SJCRH30 (cell line): ENCODE data around the gene HTR3A. TPM values are rescaled to one million over a fixed set of nuclear protein-coding genes. Genes with fewer than 3 reads are reported as not detected.

Source experiments
- DNase-seq, 2 experiments: peaks; one replicate each; pipeline ENCODE4 v3.0.0-alpha.2; 2015 to 2020
- H3K27ac ChIP-seq: fragments of 250-450 bp; sonication (Bioruptor Pico); 2 replicates; pipeline ENCODE4 v1.5.1; 2020; ENCODE audit warnings: mild to moderate bottlenecking, moderate library complexity
- H3K27me3 ChIP-seq: fragments of 250-450 bp; sonication (Bioruptor Pico); 2 replicates; pipeline ENCODE4 v1.5.1; 2020; ENCODE audit warnings: mild to moderate bottlenecking, moderate library complexity
- H3K36me3 ChIP-seq: fragments of 250-450 bp; sonication (Bioruptor Pico); 2 replicates; pipeline ENCODE4 v1.5.1; 2020; ENCODE audit warnings: mild to moderate bottlenecking, moderate library complexity
- H3K4me1 ChIP-seq: fragments of 250-450 bp; sonication (Bioruptor Pico); 2 replicates; pipeline ENCODE4 v1.5.1; 2020; ENCODE audit warnings: mild to moderate bottlenecking, moderate library complexity
- H3K4me3 ChIP-seq: fragments of 250-450 bp; sonication (Bioruptor Pico); 2 replicates; pipeline ENCODE4 v1.5.1; 2020; ENCODE audit warnings: mild to moderate bottlenecking, moderate library complexity
- H3K9me3 ChIP-seq: fragments of 250-450 bp; sonication (Bioruptor Pico); replicated peaks from 2 replicates; pipeline ENCODE4 v1.5.1; 2020; ENCODE audit warnings: mild to moderate bottlenecking, moderate library complexity
- total RNA-seq: library from RNA; depleted of rRNA; stranded (reverse); fragments of >200 nt; shearing (Covaris generic); gene quantifications from 2 replicates; pipeline ENCODE4 v1.2.3, GENCODE V29; 2014

HTR3A gene
- total RNA-seq, 1 experiment from 2014 or later: not detected

DNA sequence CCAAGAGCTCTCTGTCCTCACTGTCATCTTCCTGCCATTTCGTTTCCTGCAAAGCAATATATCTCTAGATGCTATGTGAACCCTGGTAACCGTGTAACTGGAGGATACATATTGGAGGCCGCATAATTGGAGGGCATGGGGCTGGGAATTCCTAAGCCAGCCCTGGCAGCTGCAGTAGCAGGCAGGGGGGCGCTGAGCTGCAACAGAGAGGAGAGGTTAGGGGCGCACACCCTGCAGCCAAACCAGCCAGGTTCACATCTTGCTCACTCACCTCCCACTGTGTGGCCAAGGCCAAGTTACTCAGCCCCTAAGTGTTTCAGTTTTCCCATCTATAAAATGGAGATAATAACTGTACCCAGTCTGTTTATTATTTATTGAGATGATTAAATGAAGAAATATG lies 44.7 kb downstream of the HTR3A start:
- no peaks in the 10 kb centered on the region for H3K4me1 ChIP-seq
- H3K4me3 ChIP-seq: no peak overlapping the region

GRCh38 chr11:114025329-114025907 lies 50.5 kb downstream of the HTR3A start:
- no peak for DNase-seq
- H3K27me3 ChIP-seq: no peaks in the 10 kb centered on the region
- H3K4me1 ChIP-seq: no peaks in the 10 kb centered on the region
- no peak overlapping the region for H3K27ac ChIP-seq
- no peak overlapping the region for H3K4me3 ChIP-seq
- H3K9me3 ChIP-seq: no peaks in the 10 kb centered on the region
- no peaks in the 10 kb centered on the region for H3K36me3 ChIP-seq

More for the DNA sequence above, 44.7 kb downstream of the HTR3A start:
- Histone ChIP-seq H3K36me3 (no peaks in the 10 kb centered on the region), H3K9me3 (no peaks in the 10 kb centered on the region), H3K27ac (no peak overlapping the region), H3K27me3 (no peaks in the 10 kb centered on the region)
- DNase-seq: no peak

DNA sequence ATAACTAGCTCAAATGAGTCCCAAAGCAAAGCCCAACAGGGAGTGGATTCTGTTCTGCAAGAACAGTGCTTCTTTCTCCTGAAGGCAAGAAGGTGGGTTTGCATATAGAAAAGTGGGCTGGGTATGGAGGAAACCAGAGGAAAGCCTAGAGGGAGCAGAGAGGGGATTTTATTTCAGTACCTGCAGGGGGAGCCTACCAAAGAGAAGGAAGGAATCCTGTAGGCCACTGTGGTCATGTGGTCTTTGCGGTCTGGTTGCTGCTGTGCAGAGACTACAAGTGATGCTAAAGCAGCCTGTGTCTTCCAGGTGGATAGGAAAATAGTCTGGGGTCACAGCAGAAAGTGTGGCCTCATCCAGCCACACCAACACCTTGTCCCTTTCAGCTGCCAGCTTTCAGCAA lies 51.4 kb downstream of the HTR3A start:
- no peak for DNase-seq
- H3K27me3 ChIP-seq: no peaks in the 10 kb centered on the region
- no peak overlapping the region for H3K4me3 ChIP-seq
- H3K36me3 ChIP-seq: no peaks in the 10 kb centered on the region
- no peaks in the 10 kb centered on the region for H3K4me1 ChIP-seq
- no peaks in the 10 kb centered on the region for H3K9me3 ChIP-seq
- no peak overlapping the region for H3K27ac ChIP-seq

DNA sequence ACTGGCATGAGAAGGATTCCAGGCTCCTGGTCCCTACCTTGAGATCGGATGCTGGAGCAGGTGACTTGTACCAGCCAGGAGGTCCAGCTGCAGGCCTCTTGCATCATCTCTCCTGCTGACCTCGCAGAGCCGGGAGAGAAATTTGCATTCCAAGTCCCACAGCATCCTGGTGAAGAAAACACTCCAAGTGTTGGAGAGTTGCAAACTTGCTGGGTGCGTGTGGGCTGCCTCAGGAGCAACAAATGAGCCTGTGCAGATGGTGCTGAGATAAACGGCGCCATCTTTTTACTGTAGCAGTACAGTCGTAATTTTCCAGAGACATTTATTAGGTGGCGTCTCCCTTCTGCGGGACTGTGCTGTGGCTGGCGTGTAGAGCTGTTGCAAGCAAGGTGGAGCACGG lies 52.5 kb downstream of the HTR3A start:
- H3K36me3 ChIP-seq: no peaks in the 10 kb centered on the region
- no peaks in the 10 kb centered on the region for H3K9me3 ChIP-seq
- H3K4me3 ChIP-seq: no peak overlapping the region
- H3K4me1 ChIP-seq: no peaks in the 10 kb centered on the region
- H3K27ac ChIP-seq: no peak overlapping the region
- no peak for DNase-seq
- no peaks in the 10 kb centered on the region for H3K27me3 ChIP-seq

DNA sequence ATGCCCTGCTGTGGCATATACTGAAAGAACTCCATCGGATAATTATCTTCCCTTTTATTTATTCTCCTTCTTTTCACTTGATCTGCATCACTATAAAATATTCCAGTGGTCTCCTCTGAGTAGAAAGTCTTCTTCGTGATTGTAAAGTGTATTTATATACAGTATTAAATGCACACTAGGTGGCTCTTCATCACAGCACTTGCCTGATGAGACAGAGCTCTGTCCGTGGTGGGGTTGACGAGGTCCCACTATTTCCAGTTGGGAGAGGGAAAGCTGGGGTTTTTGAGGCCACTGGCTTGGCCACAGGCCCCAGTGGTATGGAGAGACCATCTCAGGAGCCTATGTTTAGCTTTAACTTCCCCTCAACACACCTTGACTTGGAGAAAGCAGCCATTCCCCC lies 53.0 kb downstream of the HTR3A start:
- H3K4me3 ChIP-seq: no peak overlapping the region
- H3K9me3 ChIP-seq: no peaks in the 10 kb centered on the region
- H3K27me3 ChIP-seq: no peaks in the 10 kb centered on the region
- H3K4me1 ChIP-seq: no peaks in the 10 kb centered on the region
- no peak overlapping the region for H3K27ac ChIP-seq
- H3K36me3 ChIP-seq: no peaks in the 10 kb centered on the region
- no peak for DNase-seq

- Histone ChIP-seq H3K4me1 (no peaks in the 10 kb centered on the region), H3K9me3 (no peaks in the 10 kb centered on the region), H3K36me3 (no peaks in the 10 kb centered on the region), H3K4me3 (no peak overlapping the region), H3K27ac (no peak overlapping the region), H3K27me3 (no peaks in the 10 kb centered on the region)
- DNase-seq: peak in 1 of 2 experiments; percentile 9
These were observed 56.5 kb downstream of the HTR3A start for GRCh38 chr11:114031246-114031966.

- no peak overlapping the region for H3K4me3 ChIP-seq
- no peaks in the 10 kb centered on the region for H3K9me3 ChIP-seq
- DNase-seq: no peak
- no peak overlapping the region for H3K27ac ChIP-seq
- no peaks in the 10 kb centered on the region for H3K27me3 ChIP-seq
- no peaks in the 10 kb centered on the region for H3K4me1 ChIP-seq
- no peaks in the 10 kb centered on the region for H3K36me3 ChIP-seq
These were observed 57.0 kb downstream of the HTR3A start for GRCh38 chr11:114031967-114032320.

GRCh38 chr11:114033066-114033465 lies 58.2 kb downstream of the HTR3A start:
- no peaks in the 10 kb centered on the region for H3K27me3 ChIP-seq
- H3K9me3 ChIP-seq: no peaks in the 10 kb centered on the region
- no peaks in the 10 kb centered on the region for H3K4me1 ChIP-seq
- H3K36me3 ChIP-seq: no peaks in the 10 kb centered on the region
- no peak overlapping the region for H3K4me3 ChIP-seq
- H3K27ac ChIP-seq: no peak overlapping the region
- DNase-seq: no peak

GRCh38 chr11:114033572-114033971 lies 58.7 kb downstream of the HTR3A start:
- H3K4me1 ChIP-seq: no peaks in the 10 kb centered on the region
- H3K4me3 ChIP-seq: no peak overlapping the region
- H3K9me3 ChIP-seq: no peaks in the 10 kb centered on the region
- H3K27ac ChIP-seq: no peak overlapping the region
- DNase-seq: no peak
- H3K27me3 ChIP-seq: no peaks in the 10 kb centered on the region
- H3K36me3 ChIP-seq: no peaks in the 10 kb centered on the region

GRCh38 chr11:114034956-114035355 lies 60.0 kb downstream of the HTR3A start:
- Histone ChIP-seq H3K27me3 (no peaks in the 10 kb centered on the region), H3K9me3 (no peaks in the 10 kb centered on the region), H3K27ac (no peak overlapping the region), H3K4me1 (no peaks in the 10 kb centered on the region), H3K36me3 (no peaks in the 10 kb centered on the region), H3K4me3 (no peak overlapping the region)
- no peak for DNase-seq

DNA sequence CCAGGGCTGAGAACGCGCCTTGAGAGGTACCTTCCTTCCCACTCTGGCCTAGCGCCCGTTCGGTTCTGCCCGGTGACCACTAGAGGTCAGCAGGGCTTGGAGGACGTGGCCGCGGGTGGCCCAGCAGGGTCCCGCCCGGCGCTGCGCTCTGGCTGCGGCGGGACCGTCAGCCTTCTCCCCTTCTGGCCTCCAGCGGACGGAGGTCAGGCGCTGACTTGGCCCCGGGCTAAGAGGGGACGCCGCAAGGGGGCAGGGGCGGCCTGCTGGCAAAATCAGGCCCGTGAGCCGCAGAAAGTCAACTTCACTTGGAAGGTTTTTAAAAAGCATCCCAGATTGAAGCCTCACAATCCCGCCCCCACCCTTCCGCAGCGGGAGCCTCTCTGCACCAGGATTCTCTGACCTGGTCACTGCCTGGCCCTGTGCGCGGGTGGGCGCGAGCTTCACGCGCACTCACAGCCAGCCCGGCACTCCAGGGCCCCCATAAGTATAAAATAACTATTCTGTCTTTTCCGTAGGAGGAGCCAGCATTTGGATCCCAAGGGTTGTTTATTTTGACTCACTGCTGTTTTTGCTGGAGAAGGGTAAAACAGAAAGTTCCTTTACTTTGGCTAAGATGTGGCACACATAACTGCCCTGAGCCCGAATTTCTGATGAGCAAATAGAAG lies 61.4 kb downstream of the HTR3A start:
- no peak overlapping the region for H3K4me3 ChIP-seq

DNA sequence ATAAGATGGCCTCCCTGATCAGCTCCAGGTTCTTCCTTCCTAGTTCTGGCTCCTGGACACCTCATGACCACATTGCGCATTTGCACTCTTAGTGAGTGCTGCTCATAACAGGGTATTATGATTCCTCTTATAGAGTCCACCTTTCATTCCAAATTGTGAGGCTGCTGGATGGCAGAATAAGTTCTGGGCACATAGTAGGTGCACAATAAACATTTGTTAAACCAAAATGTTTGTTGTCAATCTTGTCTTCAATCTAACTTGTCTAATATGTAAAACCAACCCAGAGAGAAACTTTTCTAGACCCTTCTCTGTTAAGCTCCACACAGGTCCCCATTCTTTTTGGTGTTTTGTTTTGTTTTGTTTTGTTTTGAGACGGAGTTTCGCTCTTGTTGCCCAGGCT lies 62.0 kb downstream of the HTR3A start:
- H3K4me3 ChIP-seq: no peak overlapping the region
- DNase-seq: no peak
- H3K27ac ChIP-seq: no peak overlapping the region
- H3K4me1 ChIP-seq: no peaks in the 10 kb centered on the region
- no peaks in the 10 kb centered on the region for H3K36me3 ChIP-seq
- H3K9me3 ChIP-seq: no peaks in the 10 kb centered on the region
- no peaks in the 10 kb centered on the region for H3K27me3 ChIP-seq

More for the DNA sequence above, 61.4 kb downstream of the HTR3A start:
- Histone ChIP-seq H3K27me3 (no peaks in the 10 kb centered on the region), H3K27ac (no peak overlapping the region), H3K36me3 (no peaks in the 10 kb centered on the region), H3K4me1 (no peaks in the 10 kb centered on the region), H3K9me3 (no peaks in the 10 kb centered on the region)
- DNase-seq: no peak

- H3K27ac ChIP-seq: no peak overlapping the region
- no peaks in the 10 kb centered on the region for H3K9me3 ChIP-seq
- no peaks in the 10 kb centered on the region for H3K4me1 ChIP-seq
- DNase-seq: no peak
- no peak overlapping the region for H3K4me3 ChIP-seq
- H3K36me3 ChIP-seq: no peaks in the 10 kb centered on the region
- no peaks in the 10 kb centered on the region for H3K27me3 ChIP-seq
These were observed 64.6 kb downstream of the HTR3A start for GRCh38 chr11:114039551-114039950.
